Kidney glomerular epithelial cell (primary cell): ENCODE measurements around the gene SSNA1.

Source experiments
- DNase-seq: peaks from one replicate; lab custom pipeline; 2025; lab: John Stamatoyannopoulos, UW

The SSNA1 gene

GRCh38 chr9:137182836-137183235 is 5.6 kb upstream of the SSNA1 start:
- DNase-seq, result no peak

GRCh38 chr9:137183980-137184595 is 4.4 kb upstream of the SSNA1 start:
- no peak for DNase-seq

- no peak for DNase-seq
Observed at GRCh38 chr9:137184881-137185660, 3.4 kb upstream of the SSNA1 start.

- DNase-seq, result no peak
Observed at GRCh38 chr9:137185921-137186320, 2.6 kb upstream of the SSNA1 start.

- DNase-seq, result no peak
Observed at GRCh38 chr9:137186385-137186784, 2.1 kb upstream of the SSNA1 start.

- no peak for DNase-seq
Observed at GRCh38 chr9:137187386-137187785, 1.1 kb upstream of the SSNA1 start.

GRCh38 chr9:137188086-137188489 is 388 bp upstream of the SSNA1 start:
- DNase-seq, result no peak

GRCh38 chr9:137189297-137190295 is 1.1 kb downstream of the SSNA1 start:
- no peak for DNase-seq

- DNase-seq, result no peak
Observed at GRCh38 chr9:137190315-137190856, 1.9 kb downstream of the SSNA1 start.

- no peak for DNase-seq
Observed at GRCh38 chr9:137191245-137191644, 2.8 kb downstream of the SSNA1 start.

- no peak for DNase-seq
Observed at GRCh38 chr9:137191691-137192447, 3.4 kb downstream of the SSNA1 start.

GRCh38 chr9:137192448-137192780 is 3.9 kb downstream of the SSNA1 start:
- DNase-seq, result no peak

GRCh38 chr9:137192859-137193258 is 4.4 kb downstream of the SSNA1 start:
- DNase-seq, result no peak

- DNase-seq, result no peak
Observed at GRCh38 chr9:137193771-137194170, 5.3 kb downstream of the SSNA1 start.

- DNase-seq, result no peak
Observed at GRCh38 chr9:137194388-137194787, 5.9 kb downstream of the SSNA1 start.

- no peak for DNase-seq
Observed at GRCh38 chr9:137194909-137195308, 6.4 kb downstream of the SSNA1 start.

- no peak for DNase-seq
Observed at GRCh38 chr9:137195525-137196220, 7.2 kb downstream of the SSNA1 start.

GRCh38 chr9:137198051-137198901 is 9.8 kb downstream of the SSNA1 start:
- no peak for DNase-seq

- no peak for DNase-seq
Observed at GRCh38 chr9:137198902-137199283, 10.4 kb downstream of the SSNA1 start.
